GM19324 (cell line): Measurements from ENCODE around the gene DUS3L.
"Not testable (repeated sequence)": the region's sequence is repeated elsewhere in the genome, so short reads cannot be mapped to it uniquely, and the experiment has no call there.

ENCODE experiments used
- ATAC-seq: cut with Tn5 transposase; IDR thresholded peaks from one replicate; pipeline ENCODE4 v1.9.1; 2021; ENCODE audit warnings: mild to moderate bottlenecking, moderate library complexity; ENCODE audit not compliant: unreplicated experiment, low FRiP score

DUS3L gene

DNA sequence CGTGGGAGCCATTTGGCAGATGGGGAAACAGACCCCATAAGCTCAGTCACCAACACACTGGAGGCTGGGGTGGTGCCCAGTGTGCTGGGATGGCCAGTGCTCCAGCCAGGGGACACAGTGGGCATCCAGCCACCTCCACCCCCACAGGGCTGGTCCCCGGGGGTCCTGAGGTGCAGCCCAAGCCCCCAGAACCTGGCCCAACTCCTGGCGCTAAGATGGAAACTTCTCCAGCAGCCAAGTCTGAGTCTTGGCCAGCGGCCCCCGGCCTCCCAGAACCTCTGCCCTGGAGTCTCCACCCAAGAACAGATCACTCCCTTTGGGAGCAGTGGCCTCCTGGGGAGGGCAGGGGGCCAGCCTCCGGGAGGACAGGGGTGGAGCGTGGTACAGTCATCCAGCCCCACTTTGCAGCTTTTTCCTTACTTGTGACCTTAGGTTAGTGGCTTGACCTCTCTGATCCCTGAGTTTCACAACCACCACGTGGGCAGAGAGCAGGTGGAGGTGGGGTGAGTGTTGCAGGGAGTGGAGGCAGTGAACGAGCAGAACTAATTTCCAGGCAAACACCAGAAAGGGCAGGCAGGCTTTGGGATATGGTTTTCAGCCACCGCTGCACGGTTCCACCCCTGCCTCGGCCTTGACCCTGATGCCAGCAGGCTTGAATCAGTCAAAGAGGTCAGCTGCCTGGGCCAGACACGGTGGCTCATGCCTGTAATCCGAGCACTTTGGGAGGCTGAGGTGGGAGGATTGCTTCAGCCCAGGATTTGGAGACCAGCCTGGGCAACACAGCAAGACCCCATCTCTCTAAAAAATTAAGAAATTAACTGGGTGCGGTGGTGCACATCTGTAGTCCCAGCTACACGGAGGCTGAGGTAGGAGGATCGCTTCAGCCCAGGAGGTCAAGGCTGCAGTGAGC is 9.7 kb upstream of the DUS3L start:
- no peak for ATAC-seq

DNA sequence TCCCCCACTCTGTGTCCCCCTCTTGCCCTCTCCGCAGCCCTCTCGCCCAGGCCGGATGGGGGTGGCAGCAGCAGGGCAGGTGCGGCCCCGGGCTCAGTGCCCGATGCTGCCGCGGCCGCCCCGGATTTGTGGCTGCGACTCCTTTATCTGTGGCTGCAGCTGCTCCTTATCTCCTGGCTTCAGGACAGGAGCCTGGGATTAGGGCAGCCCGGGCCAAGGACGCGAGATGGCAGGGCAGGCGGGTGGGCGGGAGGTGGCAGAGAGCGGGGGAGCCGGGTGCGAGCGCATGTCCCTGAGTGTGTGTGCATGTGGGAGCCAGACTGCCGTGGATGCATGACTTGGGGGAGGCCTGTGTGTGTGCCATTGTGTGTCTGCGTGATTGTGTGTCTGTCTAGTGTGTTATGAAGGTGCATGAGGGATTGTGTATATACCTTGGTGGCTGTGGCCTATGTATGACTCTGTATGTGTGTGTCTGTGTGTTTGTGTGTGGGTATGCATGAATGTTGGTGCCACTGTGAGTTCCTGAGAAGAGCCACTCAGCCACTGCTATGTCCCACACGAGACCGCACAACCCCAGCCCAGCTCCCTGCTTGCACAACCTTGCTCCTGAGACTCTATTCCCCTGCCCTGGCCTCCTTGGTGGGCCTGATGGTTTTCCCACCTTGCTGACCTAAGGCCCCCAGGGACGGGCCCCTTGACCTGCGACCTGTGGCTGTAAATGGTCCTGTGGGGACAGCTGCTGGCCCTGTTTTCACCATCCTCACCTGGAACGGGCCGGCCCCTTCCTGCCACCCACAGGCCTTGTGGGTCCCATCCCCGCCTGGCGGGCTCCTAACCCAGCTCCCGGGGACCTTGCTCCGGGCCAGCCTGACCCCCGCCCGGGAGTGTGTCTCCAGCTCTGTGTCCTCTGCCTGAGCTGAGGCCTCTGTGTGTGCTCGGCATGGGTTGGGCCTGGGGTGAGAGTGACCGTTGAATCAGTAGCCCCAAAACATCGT is 8.6 kb upstream of the DUS3L start:
- no peak for ATAC-seq

DNA sequence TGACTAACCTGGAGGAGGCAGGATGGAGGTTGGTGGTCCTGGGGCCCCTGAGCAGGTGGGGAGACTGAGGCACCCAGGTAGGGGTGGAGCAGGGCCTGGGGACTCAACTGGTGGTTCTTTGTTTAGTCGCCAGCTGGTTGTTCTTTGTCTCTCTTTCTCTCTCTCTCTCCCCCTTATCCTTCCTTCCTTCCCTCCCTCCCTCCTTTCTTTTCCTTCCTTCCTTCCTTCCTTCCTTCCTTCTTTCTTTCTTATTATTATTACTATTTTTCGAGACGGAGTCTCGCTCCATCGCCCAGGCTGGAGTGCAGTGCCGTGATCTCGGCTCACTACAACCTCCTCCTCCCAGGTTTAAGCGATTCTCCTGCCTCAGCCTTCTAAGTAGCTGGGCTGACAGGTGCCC is 7.3 kb upstream of the DUS3L start:
- ATAC-seq, result no peak

DNA sequence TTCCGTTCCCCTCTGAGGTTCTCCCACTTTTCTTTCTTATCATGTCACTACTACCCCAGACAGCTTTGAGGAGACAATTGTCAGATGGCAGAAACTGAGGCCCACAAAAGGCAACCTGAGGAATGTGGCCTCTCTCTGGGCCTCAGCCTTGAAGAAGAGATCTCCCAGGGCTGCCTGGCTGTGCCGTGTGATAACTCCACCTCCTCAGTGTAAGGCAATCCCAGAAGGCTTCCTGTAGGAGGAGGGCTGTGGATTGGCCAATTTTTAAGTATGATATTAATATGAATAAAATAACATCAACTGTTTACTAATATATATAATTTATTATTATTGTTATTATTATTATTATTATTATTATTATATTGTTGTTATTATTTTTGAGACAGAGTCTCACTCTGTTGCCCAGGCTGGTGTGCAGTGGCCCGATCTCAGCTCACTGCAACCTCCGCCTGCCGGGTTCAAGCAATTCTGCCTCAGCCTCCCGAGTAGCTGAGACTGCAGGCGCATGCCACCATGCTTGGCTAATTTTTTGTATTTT is 4.5 kb upstream of the DUS3L start:
- no peak for ATAC-seq

DNA sequence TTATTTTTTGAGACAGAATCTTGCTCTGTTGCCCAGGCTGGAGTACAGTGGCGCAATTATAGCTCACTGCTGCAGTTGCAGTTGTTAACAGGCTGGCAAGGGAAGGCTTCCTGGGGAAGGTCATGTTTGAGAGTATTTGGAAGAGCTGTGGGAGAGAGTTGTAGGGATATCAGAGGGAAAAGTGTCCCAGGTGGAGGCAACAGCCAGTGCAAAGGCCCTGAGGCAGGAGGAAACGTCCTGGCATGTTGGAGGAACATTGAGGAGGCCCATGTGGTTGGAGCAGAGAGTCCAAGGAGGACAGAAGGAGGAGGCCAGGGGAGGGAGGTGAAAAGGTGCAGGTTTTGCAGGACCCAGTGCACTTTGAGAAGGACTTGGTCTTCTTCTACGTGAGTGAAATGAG is 2.2 kb upstream of the DUS3L start:
- ATAC-seq, result no peak

DNA sequence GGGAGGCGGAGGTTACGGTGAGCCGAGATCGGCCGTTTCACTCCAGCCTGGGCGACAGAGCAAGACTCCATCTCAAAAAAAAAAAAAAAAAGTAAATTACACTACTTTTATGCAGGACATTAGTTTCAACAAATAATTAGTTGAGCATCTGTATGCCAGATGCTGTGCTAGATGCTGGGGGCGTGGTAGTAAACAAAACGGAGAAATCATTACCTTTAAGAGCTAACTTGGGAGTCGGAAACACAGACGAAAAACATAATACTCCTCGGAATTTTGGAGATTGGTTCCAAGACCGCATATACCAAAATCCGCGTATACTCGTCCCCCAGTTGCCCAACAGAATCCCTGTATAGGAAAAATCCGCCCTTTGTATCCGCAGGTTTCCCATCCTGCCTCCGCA is 1.3 kb upstream of the DUS3L start:
- ATAC-seq, result no peak

DNA sequence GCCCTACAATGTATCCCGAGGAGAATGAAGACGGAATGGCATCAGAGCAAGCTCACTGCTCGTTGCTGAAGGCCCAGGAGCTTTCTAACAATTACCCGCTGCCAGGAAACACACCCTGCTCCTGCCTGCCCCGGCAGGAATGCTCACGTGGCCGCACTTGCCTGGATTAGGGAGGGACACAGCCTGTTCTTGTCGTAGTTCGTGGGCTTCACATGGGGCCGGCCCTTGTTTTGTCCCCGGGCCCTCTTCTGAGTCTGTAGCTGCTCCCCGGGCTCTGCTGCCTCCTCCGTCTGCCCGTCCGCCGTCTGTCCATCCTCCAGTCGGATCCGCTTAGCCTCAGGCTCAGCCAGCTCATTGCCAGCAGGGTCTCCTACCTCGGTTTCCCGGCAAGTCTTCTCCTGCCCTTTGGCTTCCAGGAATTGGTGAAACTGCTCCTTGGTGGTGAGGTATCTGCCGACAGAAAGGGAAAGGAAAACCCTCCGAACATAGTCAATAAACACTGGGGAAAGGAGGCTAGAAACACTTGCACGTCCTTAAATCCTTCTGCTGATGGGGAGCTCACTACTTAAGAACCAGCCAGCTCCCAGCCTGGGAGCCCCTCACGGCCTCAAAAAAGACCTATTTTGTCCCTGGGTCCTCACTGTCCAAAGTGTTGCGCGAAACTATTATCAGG is 941 bp downstream of the DUS3L start:
- ATAC-seq, result no peak

DNA sequence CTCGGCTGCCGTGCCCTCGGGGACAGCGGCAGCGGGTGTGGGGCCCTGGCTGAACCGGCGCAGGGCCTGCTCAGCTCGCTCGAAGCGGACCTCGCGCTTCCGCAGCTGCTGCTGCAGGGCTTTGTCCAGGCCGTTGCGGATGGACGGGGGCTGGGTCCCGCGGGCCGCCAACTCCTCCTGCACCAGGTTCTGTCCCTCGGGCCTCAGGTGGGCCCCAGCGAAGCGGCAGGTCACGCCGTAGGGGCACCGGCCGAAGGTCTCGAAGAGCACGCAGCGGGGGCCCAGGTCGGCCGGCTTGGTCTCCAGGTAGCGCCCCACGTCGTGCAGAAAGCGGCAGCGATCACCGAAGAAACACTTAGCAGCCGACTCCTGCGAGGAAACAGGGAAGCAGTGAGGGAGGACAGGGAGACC is 1.6 kb downstream of the DUS3L start:
- no peak for ATAC-seq

DNA sequence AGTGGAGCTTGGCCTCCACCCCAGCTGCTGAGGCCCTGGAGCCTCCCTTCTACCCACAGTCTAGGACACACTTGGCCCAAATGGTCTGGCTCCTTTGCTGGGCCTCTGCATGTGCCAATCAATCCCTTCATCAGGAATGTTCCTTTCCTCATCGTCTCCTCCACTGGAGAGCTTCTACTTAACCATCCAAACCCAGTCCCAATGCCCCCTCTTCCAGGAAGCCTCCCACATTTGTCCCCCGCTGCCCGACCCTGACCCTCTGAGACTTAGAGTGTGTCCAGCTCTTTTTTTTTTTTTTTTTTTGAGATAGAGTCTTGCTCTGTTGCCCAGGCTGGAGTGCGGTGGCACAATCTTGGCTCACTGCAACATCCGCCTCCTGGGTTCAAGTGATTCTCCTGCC is 2.5 kb downstream of the DUS3L start:
- no peak for ATAC-seq

DNA sequence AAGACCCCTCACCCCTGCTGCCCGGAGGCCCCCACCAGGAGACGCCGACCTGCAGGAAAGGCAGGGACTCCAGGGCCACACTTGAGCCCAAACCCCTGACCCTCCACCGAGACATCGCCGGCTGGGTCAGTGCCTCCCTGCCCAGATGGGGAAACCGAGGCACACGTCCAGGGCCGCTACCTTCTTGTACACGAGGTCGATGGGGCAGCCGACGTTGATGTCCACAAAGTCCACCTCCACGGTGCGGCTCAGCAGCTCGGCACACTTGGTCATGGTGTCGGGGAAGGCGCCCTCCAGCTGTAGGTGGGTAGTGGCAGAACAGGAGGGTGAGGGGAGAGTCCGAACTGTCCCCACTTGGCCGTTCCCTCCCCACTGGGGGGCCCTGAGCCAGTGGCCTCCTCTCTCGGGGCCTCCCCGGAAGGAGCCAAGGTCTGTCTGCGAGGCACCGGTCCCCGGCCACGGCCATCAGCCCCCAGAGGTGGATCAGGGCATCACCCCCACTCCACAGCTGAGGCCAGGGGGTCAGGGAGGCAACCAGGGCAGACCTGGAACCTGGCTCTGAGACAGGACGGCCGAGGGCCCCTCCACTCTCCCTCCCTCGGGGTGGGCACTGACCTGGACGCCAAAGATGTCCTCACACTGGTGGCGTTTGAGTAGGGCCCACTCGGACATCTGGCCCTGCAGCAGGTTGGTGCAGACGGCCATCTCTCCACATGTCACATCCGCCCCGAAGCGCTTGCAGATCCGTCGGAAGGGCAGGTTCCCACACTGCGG is 3.4 kb downstream of the DUS3L start:
- no peak for ATAC-seq

DNA sequence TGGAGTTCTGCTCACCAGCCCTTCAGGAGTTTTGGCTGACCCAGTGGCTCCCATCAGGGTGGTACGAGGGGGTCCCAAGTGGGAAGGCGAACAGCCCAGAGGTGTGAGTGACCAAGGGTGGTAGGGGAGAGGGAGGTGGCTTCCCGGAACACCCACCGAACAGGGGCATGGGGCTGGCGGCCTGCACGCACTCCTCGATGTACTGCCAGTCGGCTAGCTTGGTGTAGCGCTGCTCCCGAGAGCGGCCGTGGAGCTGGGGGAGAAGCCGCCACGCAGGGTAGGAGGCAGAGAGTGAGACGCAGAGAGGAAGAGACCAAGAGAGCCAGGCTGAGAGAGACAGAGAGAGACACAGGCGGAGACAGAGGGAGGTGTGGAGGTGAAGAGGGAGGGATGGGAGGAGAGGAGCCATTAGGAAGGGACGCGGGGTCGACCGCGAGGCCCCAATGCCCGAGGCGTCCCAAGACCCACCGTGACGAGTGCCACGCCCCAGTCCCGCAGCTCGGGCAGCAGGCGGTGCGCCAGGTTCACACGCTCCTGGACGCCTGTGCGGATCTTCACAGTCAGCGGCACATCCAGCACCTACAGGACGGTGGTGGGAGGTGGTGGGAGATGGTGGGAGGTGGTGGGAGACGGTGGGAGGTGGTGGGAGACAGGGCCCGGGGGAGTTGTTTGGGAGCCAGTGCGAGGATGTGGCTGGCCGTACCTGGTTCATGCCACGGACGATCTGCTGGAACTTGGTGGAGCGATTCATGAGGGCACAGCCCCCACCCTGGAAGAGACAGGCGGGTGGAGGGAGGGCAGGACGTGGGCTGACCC is 4.2 kb downstream of the DUS3L start:
- ATAC-seq, result no peak

DNA sequence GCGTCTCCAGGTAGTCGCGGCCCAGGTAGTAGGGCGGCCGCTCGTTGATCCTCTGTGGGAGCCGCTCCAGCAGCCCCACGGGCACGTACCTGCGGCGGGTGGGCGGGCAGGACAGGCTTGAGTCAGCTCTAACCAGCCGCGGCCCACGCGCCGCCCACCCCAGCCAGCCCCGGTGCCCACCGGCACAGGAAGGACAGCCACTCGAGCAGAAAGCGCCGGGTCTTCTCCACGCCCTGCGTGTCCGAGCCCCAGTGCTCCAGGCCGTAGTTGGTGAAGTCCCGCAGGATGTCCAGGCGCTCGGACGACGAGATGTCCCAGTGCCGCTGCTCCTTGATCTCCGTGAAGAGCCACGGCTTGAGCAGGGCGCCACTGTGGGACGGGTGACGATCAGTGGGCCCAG is 5.5 kb downstream of the DUS3L start:
- ATAC-seq, result no peak

DNA sequence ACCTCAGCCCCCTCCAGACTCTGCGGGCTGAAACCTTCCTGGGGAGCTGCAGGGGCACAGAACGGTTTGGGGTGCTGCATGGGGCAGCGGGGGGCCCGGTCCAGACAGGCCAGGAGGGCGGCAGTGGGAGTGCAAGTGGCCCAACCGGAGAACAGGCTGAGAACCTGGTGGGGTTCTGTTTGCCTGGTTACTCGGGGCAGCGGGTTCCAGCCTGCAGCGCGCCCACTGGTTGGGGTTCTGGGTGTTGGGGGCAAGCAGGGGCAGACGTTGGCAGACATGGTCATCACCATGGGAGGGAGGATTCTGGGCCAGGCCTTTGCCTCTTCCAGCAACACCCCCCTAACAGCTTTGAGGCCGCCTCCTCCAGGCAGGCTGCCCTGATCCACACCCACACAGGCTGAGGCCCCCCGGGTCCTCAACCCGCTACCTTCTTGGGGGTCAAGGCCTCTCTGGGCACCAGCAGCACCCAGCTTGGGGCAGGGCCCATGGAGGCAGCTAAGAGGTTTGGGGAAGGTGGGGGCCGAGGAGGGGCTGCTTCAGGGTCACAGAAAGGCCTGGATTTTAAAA is 6.3 kb downstream of the DUS3L start, which contains the start of gene PRR22:
TSS of gene PRR22 (minus strand) at position 166 of the 567 bp plus-strand sequence. CDS start at position 80, 86 bp downstream.
- no peak for ATAC-seq

DNA sequence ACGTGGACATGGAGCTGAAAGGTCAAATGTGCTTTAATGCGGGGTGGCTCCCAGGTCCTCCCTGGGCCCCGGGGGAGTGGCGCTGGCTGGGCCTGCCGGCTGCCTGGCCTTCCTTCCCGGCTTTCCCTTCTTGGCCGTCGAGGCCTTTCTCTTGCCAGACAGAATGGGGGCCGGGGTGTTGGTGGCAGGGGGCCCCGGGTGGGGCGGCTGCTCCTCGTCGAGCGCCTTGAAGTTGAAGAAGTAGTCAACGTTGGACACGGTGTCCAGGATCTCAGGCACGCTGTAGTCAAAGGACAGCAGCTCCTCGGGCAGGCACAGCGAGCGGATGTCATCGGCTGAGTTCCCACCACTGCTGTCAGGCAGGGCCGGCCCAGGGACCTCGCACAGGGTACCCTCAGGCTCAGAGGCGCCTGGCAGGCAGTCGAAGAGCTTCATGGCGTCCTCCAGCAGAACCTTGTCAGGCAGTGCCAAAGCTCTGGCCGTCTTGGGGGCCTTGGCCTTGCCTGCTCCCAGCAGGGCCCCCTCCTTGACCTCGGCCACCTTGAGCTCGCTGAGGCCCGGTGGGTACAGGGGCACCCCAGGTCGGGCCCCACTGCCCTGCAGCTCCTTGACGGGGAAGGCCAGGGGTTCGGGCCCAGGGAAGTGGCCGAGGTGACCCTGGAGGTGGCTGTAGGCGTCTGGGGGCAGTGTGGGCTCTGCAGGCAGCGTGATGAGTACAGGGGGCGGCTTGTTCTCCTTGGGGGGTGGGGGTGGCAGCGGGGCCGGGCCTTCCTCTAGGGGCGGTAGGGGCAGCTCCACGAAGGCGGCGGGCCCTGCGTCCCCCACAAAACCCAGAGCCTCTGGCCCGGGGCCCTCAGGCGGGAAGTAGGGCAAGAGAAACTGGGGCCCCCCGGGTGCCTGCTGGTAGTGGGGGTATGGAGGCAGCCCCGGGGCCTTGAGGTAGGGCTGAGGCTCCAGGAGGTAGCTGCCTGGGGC is 7.7 kb downstream of the DUS3L start:
- no peak for ATAC-seq

DNA sequence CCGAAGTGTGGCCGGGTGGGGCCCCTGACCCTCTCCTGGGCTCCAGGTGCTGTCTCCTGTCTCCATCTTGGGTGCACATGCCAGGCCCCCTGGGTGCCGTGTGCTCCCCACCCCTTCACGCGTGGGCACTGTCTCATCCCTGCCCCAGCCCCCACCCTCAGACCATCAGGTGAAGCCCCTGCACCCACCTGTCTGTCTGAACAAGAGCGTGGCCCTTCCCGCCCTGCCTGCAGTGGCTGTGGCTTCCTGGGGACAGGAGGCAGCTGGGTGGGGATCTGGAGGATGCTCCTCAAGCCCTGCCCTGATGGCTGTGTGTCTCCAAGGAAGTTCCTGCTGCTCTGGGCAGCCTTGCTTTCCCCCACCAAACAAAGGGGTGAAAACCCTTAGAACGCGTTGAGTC is 8.6 kb downstream of the DUS3L start:
- ATAC-seq, result no peak

DNA sequence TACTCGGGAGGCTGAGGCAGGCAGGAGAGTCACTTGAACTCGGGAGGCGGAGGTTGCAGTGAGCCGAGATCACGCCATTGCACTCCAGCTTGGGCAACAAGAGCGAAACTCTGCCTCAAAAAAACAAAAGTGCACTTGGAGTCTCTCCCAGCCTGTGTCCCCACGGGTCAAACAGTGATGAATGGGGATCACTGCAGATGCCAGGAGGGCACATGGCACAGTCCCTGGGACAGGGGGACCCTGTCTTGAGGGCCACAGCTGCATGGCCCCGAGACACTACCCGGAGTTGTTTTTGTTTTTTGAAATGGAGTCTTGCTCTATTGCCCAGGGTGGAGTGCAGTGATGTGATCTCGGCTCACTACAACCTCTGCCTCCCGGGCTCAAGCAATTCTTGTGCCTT is 10.0 kb downstream of the DUS3L start:
- not testable (repeated sequence) for ATAC-seq

DNA sequence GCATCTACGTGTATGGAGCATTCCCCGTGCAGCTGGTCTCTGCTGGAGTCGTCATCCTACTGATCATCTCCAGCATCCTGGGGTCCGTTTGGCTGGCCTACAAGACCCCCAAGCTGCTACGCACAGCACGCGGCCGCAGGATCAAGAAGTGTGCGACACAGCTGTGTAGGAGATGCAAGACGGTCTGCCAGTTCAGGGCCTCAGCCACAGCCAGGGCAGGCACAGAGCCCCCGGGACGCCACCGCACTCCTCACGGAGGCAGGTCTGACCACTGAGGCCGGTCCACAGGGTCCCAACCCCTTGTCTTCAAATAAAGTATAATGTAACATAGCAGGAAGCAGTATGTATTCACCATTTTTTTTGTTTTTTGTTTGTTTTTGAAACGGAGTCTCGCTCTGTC is 12.6 kb downstream of the DUS3L start:
- ATAC-seq, result no peak
